Stimulated activated CD8-positive, alpha-beta memory T cell treated with anti-CD3 and anti-CD28 coated beads, Interleukin-7, amount 100 ng/mL, for 48 hours (primary cell): ENCODE results near the gene SLC26A6.

Experiments
- DNase-seq, 2 donors: peaks; one replicate each; pipeline ENCODE4 v3.0.0-alpha.2; 2020; ENCODE audit warnings: low read depth in 1 of 2; ENCODE audit errors: extremely low read depth in 1 of 2

The SLC26A6 gene

DNA sequence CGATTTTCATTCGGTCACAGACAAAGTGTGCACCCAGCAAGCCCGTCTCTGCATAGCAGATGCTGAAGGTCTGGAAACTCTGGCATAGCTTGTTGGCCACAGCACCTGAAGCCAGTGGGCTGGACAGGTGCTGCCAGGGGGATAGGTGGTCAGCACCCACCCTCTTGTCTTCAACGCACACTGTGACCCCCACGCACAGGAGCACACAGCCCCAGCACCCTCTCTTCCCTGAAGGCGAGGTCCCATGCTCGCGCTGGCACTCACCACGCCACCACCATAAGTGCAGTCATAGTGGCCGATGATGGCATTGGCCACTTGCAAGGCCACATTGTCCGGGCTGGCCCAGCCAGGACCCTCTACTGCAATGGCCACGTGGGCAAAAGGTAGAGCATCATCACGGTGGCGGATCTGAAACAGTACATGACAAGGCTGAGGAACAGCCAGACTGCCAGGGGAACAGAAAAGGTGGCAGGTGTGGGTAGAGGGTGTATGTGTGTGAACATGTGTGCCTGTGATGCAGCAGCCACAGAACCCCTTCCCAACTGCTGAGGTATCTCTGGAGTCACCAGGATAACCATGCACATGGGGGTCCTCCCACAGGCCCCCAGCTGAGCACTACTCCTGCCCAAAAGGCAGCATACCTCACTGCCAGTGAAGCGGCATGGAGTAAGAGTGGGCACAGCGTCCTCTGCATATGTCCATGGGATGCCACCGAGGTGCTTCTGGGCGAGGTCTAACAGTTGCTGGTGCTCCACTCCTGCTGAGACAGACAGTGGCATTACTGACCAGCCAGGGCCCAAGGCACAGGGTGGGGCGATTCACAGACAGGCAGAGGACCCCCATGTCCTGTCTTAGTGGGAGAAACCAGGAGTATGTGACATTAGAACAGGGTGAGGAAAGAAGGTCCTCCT, 34.3 kb downstream of the SLC26A6 start:
- DNase-seq = no peak

DNA sequence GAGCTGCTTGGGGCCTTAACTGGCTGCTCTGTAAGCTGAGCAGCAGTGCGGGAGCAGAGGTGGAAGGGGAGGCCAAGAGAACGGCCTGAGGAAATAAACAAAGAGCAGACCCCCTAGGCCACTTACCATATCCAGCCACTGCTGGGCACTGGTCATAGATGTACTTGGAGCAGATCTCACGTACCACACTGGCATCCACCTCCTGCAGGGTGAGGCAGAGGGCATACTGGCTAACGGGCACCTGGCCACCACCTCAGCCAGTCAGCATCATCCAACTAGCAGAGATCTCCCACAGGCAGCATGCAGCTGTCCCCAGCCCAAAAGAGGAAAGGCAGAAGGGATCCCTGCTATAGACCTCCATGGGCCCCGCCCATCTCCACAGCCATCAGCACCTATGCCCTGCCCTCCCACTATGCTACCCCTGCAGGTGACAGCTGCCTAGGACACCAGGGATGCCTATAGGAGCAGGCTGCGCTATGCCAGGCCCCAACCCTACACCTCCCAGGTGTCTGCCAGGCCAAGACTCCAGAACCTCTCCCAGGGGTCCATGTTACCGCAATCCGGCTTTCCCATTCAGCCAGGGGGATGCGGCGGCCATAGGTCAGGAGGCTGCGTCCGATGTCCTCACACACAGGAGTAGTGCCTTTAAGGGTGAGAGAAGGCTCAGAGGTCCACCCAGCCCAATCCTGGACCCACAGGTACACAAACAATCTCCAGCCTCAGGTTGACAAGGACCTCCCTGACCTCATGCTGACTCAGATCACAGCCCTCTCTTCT, 35.6 kb downstream of the SLC26A6 start:
- no peak for DNase-seq

DNA sequence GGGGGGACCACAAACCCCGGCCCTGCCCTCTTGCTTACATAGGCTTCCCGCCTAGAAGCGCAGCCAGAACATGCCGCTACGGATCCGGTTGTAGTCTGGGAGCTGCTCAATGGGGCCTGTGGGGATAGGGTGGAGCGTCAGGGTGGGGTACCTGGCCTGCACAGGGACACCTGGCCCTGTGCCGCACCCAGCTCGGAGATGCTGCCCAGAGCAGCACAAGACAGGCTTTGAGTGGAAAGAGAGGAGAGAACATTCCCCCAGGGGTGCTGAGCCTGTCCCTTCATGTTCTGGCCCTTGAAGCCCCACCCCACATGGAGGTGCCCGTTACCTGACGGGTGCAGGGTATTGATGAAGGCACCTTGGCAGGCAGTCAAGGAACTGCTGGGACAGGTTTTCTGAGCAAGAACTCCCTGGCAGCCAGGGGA, 36.2 kb downstream of the SLC26A6 start:
- DNase-seq = no peak

DNA sequence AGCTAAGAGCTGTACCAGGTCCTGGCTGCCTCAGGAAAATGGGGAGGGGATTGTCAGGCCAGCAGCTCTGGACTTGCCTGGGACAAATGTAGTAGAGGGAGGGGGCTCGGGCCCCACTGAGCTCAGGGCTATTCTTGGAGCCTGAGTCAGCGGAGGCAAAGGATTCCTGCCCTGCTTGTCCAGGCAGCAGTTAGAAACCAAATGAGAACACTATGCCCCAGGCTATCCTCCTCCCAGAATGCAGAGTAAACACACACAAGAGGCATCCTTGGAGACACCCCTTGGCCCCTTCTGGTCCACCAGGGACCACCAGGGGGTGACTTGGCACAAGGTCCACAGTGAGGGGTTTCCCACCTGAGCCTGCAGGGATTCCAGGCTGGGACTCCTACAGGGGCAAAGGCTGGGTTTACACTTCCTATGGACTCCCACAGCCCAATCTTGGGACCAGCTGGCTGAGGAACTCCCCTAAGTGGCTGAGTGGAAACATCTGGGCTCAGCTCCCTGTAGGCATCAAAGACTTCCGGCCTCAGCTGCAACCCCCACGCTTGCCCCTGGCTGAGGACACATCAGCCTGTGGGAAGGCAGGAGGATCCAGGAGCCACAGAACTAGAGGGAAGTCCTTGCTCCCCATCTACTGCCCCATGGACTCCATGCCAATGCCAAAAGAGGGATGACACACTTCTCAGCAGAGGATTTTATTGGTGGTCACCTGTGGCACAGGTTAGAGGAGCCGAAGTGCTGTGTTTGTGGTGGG, 36.8 kb downstream of the SLC26A6 start:
- no peak for DNase-seq

DNA sequence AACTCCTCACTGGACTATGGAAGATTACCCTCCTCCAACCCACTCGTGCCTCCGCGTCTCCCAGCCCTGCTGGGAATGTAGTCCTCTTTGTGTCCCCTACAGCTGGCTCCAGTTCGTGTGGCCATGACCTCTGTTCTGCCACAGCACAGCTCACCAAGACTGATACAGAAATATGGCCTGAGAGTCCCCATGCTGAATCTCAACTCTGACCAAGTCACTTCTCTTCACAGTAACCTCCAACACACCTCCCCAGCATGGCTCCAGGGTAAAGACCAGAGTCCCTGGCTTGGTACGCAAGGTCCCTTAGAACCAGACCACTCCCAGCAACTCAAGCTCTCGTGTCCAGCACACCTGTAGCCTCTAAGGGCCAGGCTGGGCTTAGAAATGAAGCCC, 37.9 kb downstream of the SLC26A6 start:
- DNase-seq = no peak

DNA sequence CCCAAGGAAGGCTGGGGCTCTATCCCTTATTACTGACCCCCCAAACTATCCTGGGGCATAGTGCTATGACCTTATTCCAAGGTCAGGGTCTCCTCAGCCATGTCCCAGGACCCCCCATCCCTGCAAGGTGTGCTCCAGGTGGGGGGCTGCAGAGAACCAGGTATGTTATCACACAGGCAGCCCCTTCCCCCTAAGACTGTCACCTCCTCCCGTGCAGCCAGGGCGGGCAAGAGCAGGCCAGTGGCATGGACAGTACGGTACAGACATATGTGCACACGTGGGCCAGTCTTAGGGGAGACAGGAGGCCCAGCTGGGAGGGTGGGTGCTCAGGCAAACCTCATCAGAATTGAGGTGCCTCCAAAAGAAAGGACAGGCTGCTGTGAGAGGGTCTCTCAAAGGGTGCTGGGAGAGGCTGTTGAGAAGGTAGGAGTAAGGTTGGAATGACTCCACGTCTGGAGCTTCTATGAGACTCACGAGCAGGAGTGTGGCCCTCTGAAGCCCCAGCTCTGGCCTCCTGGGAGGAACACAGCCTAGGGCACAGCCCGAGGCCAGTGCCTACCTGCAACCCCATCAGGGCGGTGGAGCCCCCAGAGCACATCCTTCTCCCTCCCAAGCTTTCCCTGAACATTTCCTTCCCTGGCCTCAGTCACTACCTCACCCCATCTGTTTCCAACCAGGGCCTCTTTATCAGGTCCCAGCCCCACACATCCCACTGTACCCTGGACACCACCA, 38.4 kb downstream of the SLC26A6 start:
- DNase-seq = no peak

DNA sequence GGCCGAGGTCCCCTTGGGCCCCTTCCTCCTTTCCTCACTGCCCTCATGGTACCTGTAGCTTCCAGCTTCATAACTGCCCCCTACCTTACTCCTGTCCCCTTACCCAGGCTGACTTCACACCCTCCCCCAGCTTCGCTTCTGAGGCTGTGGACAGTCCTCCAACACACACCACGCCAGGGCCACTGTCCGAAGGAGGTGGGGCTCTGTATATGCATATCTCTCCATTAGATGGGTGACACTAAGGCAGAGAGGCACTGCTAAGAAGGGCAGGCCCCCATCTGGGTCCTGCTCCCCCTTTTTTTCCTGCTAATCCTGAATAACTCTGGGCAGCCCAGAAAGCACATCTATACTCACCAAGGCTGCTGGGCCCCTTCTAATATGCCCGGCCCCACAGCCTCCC, 39.1 kb downstream of the SLC26A6 start:
- no peak for DNase-seq

DNA sequence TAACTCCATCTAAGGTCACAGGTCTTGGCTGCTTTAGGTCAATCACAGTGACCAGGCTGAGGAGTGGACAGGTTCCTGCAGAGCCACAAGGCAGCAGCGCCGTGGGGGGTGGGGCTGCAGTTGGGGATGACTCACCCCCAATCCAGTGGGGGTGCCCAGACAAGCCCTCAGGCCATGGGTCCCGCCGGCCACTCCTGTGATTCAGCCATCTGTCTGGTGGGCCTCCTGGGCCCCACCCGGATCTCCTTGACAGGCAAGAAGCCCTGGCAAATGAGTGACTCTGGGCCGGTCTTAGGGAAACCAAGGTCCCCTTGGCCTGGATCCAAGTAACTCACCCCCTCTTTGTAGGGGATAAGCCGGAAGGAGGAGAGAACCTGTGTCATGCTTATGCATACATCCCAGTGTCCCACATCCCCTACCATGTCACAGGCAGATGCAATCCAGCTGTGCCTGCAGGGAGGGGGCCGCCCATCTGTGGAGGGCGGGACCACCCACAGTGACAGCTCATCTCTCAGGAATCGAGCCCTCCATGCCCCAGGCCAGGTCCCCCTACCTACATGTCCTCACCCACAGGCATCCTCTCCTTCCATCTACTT, 39.6 kb downstream of the SLC26A6 start:
- DNase-seq = no peak

DNA sequence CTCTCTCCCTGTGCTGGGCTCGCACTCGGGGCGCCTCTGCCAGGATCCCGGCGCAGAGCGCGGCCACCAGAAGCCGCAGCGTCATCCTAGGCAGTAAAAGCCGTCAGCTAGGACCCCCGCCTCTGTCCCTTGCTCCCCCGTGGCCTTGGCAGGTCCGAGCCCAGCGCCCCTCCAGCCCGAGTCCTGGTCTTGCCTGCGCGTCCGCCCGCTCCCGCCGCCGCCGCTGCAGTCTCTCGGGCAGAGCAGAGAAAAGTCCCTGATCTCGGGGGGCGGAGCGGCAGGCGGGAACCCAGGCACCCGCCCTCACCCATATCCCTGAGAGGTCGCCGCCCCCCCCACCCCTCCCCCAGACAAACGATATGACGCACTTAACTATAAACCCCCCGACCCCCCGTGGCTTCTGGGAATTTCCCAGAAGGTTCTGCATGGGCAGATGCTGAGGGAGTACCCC, 40.2 kb downstream of the SLC26A6 start, which contains the start of gene COL7A1:
Gene COL7A1 (minus strand): TSS at position 255 of the 451 bp plus-strand sequence. CDS start 170 bp downstream, at position 85.
- no peak for DNase-seq

DNA sequence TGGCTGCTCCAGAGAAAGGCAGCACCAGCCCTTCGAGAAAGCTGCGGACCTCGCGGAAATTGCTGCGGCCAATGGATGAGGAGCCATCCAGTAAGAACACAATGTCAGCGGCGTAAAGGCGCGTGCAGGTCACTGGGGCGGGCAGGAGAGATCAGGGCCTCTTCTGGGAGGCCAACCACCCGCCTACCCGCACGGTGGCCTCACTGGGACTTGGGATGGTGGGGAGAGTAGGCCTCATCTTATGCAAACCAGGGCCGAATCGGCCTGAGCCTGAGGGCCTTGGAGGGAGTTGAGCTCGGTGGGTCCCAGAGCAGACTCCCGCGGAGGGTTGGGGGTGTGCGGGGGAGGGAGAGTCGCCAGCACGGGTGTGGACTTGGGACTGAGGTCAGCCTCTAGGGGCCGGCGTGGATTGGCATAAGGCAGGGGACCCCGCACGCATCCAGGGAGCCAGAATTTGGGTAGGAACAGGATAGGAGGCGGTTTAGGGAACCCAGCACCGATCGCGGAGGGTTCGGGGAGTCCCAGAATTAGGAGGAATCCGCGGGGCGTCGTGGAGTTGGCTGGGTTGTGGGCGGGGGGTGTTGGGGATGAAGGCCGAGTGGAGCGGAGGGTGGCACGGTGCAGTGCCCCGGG, 40.7 kb downstream of the SLC26A6 start:
- no peak for DNase-seq

DNA sequence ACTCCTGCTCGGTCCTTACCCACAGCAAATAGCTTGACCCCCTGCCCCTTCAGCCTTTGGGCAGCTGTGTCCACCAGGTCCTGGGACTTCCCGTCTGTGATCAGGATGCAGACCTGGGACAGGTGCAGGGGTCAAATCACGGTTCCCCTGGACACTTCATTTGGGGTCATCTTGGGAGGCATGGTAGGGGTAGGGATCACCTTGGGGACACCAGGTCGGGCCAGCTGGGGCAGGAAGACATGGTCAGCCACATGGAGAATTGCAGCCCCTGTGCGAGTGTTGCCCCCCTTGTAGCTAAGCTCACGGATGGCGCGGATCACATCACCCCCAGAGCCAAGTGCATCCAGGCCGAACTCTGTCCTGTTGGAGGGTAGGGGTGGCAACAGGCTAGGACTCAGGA, 41.9 kb downstream of the SLC26A6 start:
- DNase-seq = no peak

DNA sequence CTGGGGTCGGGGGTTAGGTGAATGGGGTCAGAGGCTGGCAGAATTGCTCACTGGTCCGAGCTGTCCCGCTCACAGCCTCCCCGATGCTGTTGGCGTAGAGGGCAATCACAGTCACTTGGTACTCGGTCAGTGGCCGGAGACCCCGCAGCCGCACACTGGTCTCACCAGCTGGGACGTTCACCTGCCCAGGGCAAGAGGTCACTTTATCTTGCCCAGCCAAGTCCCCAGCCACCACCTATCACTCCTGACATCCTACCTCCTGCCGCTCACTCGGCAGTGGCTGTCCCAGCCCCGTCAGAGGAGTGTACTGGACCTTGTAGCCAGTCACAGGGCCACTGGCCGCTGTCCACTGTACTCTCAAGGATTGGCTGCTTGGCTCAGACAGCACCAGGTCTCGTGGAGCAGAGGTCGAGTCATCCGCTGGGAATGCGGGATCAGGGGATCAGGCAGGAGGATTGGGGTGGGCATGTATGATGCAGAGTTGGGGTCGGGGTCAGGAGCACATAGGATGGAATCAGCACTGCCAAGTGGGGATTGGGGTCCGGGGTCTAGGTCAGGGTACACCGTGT, 42.7 kb downstream of the SLC26A6 start:
- no peak for DNase-seq

DNA sequence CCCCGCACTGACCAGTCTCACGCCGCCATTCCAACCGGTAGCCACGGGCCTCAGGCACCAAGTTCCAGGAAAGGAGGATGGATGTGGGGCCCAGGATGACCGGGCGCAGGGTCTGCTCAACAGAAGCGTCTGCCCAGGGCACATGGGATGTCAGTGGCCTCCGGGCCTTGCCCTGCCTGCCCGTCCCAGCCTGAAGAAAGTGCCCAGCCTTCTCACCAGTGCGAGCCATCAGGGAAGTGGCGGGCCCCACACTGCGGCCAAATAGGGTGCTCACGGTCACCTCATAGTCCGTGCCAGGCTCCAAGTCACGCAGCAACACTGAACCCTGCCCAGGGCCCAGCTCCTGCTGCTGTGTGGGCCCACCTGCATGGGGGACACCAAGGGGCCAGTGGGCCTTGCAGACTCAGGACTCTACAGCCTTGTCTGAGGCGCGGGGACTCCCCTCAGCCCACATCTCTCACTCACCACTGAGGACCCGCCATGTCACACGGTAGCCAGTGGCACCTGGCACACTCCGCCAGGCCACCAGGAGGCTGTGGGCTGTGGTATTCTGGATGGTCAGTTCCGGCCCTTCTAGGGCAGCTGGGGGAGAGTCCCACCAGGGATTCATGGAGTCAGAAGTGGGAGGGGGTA, 43.3 kb downstream of the SLC26A6 start:
- no peak for DNase-seq

DNA sequence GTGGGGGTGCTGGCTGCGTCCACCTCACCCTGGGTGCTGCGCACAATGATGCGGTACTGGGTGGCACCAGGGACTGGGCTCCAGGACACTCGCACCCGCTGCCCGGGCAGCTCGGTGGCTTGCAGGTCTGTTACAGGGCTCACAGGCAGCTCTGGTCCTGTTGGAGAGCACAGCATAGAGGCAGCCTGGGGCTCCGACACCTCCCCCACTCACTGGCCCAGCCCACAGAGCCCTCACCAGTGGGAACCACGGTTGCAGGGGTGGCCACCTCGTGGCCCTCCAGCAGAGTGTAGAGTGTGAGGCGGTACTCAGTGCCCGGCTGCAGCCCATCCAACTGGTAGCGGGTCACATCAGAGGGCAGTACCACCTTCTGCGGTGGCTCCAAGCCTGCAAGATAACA, 43.8 kb downstream of the SLC26A6 start:
- DNase-seq = no peak

DNA sequence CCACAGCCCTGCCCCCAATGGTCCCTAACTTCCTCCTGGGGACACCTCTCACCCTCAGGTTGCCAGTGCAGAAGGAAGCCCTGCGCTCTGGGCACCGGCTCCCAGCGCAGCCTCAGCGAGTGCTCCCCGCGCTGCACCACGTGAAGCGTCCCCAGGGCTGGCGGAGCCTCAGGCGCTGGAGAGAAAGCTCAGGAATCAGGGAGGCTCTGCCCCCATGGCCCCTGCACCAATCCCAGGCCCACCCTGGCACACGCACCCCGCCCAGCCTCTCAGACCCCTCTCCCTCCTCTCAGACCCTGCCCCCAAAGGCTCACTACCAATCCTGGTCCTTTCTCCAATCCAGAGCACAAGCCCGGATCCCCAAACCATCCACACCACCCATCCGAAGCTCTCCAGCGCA, 47.0 kb downstream of the SLC26A6 start:
- DNase-seq = no peak

DNA sequence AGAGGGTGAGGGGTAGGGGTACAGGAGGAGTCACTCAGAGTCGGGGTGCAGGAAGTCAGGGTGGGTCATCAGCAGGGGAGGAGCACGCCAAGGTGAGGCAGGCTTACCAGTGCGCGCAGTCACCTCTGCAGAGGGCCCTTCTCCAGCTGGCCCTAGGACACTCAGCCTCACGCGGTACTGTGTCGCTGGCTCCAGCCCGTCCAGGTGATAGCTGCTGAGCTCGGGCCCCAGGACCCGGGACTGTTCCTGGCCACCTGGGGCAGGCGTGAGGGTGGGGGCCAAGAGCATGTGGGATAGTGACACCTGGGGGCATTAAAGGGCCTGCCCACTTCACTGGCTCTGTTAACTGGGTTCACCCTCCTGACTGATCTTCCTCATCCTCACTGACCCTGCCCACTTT, 47.6 kb downstream of the SLC26A6 start:
- no peak for DNase-seq

DNA sequence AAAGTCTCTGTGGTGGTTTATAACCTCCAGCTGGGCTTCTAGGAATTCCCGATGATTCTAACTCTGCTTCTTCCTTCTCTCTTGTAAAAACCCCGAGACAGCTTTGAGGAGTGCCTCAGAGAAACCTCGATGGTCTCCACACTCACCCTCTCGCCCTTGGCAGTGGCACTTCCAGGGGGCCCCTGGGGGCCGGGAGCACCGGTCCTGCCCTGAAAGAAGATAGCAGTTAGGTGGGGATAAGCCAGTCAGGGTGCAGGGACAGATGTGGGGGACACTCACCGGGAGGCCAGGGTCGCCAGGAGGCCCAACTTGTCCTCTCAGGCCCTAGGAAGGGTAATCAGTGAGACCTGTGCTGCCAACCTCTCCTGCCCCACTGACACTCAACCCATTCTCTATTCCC, 49.9 kb downstream of the SLC26A6 start:
- no peak for DNase-seq

DNA sequence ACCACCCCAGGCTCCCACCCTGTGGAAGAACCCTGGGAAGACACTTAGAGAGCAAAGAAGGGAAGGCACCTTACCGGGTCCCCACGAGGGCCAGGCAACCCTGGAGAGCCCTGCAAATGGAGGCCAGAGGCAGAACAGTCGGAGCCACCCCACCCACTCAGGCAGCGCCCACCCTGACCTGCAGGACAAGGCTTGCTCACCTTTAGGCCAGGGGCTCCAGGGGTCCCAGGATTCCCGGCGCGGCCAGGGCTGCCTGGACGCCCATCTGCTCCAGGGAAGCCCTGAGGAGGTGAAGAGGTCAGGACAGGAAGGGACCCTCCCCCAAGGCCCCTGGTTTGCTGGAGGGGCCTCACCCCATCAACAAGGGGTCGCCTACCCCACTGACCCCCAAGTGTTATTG, 50.4 kb downstream of the SLC26A6 start:
- DNase-seq = no peak
